ENCODE data around the gene OR5B21.

The OR5B21 gene

DNA sequence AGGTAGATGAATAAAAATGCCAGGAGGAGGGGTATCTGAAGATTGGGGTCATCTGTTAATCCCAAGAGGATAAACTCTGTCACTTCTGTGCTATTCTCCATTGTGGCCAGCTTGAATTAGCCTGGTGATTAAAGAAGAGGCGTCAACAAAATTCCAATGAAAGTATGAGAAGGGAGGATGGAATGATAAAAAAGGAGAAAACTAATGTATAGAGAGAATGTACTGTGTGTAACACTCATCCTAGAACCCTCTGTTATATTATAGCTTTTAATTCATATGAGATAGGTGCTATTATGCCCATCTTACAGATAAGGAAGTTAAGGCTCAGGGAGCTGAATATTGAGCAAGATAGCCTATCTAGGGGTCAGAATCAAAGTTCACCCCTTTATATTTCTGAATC lies at the start of gene OR5B21:
OR5B21 (minus strand) TSS at position 101 of the 400 bp plus-strand sequence; CDS start at position 101, 0 bp downstream.
- DNase-seq (ENCODE audit: extremely low spot score) = no peak
- CTCF ChIA-PET = interaction anchor here (1.3 kb wide), 1 partner anchor 16 kb away, joined by 4 read pairs; no protein-coding TSS in a partner anchor
- POLR2A ChIA-PET = no interaction called here
- TF ChIP-seq FOXK2 (IDR thresholded peaks at IDR 0.05) (no peak), ARNT (IDR thresholded peaks at IDR 0.05) (no peak), HDGF (IDR thresholded peaks at IDR 0.05; ENCODE audit: borderline replicate concordance) (no peak), SP1 (IDR thresholded peaks at IDR 0.05) (no peak), ELF4 (IDR thresholded peaks at IDR 0.05) (no peak), TARDBP (IDR thresholded peaks at IDR 0.05) (no peak), ZNF384 (IDR thresholded peaks at IDR 0.05) (no peak), BHLHE40 (IDR thresholded peaks at IDR 0.05; ENCODE audit: borderline replicate concordance) (no peak), FOXM1 (IDR thresholded peaks at IDR 0.05; ENCODE audit: borderline replicate concordance) (no peak), NFRKB (IDR thresholded peaks at IDR 0.05) (no peak), LEF1 (IDR thresholded peaks at IDR 0.05; ENCODE audit: borderline replicate concordance) (no peak), SUZ12 (IDR thresholded peaks at IDR 0.05) (no peak), L3MBTL2 (conservative IDR thresholded peaks at IDR 0.05) (no peak), FOXA1 (IDR thresholded peaks at IDR 0.05) (no peak), CTBP1 (IDR thresholded peaks at IDR 0.05; ENCODE audit: borderline replicate concordance) (no peak)
- TF ChIP-seq, protein P1, sequence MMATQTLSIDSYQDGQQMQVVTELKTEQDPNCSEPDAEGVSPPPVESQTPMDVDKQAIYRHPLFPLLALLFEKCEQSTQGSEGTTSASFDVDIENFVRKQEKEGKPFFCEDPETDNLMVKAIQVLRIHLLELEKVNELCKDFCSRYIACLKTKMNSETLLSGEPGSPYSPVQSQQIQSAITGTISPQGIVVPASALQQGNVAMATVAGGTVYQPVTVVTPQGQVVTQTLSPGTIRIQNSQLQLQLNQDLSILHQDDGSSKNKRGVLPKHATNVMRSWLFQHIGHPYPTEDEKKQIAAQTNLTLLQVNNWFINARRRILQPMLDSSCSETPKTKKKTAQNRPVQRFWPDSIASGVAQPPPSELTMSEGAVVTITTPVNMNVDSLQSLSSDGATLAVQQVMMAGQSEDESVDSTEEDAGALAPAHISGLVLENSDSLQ (IDR thresholded peaks at IDR 0.05) = no peak

DNA sequence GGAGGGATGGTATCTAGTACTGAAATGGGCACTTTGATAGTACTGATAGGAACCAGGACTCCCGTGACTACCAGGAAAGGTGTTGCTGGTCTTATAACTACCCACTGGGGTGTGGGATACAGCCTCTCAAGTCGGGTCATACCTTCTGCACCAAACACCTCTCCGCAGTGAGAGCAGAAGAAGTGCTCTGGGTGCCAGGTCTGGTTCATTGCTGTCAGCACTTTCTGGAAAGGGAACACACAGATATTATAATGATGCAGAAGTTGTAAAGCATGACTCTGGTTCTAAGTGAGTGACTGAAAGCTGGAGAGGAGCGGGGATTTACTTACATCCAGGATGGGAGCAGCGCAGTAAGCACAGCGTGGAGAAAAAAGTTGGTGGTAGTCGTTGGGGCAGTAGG lies 41.7 kb upstream of the OR5B21 start:
- ChIA-PET POLR2A (no interaction called here), CTCF (no interaction called here)
- DNase-seq (ENCODE audit: extremely low spot score) = no peak
- no peak for TF ChIP-seq SP1 (IDR thresholded peaks at IDR 0.05)
- TF ChIP-seq NFRKB (IDR thresholded peaks at IDR 0.05) = no peak
- TF ChIP-seq FOXK2 (IDR thresholded peaks at IDR 0.05) = no peak
- no peak for TF ChIP-seq ZNF384 (IDR thresholded peaks at IDR 0.05)
- no peak for TF ChIP-seq SUZ12 (IDR thresholded peaks at IDR 0.05)
- no peak for TF ChIP-seq L3MBTL2 (conservative IDR thresholded peaks at IDR 0.05)
- TF ChIP-seq FOXM1 (IDR thresholded peaks at IDR 0.05; ENCODE audit: borderline replicate concordance) = no peak
- no peak for TF ChIP-seq TARDBP (IDR thresholded peaks at IDR 0.05)
- TF ChIP-seq ARNT (IDR thresholded peaks at IDR 0.05) = no peak
- no peak for TF ChIP-seq BHLHE40 (IDR thresholded peaks at IDR 0.05; ENCODE audit: borderline replicate concordance)

DNA sequence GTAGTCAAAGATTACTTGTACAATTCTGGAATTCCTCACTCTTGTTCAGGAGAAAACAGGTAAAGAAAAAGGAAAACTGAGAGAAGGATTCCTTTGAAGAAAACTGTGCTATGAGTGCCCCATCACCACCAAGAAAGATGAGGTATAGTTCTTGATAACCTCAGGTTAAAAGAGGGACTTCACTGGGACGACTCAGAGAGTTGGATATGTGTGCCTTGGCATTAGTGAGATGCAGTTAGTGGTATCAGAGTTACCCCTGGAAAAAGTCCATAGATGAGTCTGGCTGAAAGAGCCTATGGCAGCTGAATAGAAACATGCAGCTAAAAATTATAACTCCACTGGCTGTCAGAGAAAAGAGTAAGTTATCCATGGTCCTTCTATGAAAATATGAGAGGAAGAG lies 38.9 kb upstream of the OR5B21 start:
- no peak for TF ChIP-seq SUZ12 (IDR thresholded peaks at IDR 0.05)
- TF ChIP-seq CTBP1 (IDR thresholded peaks at IDR 0.05; ENCODE audit: borderline replicate concordance) = no peak
- no peak for TF ChIP-seq NFRKB (IDR thresholded peaks at IDR 0.05)
- no peak for TF ChIP-seq FOXM1 (IDR thresholded peaks at IDR 0.05; ENCODE audit: borderline replicate concordance)
- no peak for TF ChIP-seq ARNT (IDR thresholded peaks at IDR 0.05)
- TF ChIP-seq, protein P1 (IDR thresholded peaks at IDR 0.05) = no peak
- TF ChIP-seq BHLHE40 (IDR thresholded peaks at IDR 0.05; ENCODE audit: borderline replicate concordance) = no peak
- TF ChIP-seq LEF1 (IDR thresholded peaks at IDR 0.05; ENCODE audit: borderline replicate concordance) = no peak
- no peak for TF ChIP-seq ELF4 (IDR thresholded peaks at IDR 0.05)
- no peak for TF ChIP-seq TARDBP (IDR thresholded peaks at IDR 0.05)
- no peak for TF ChIP-seq FOXK2 (IDR thresholded peaks at IDR 0.05)
- no peak for TF ChIP-seq ZNF384 (IDR thresholded peaks at IDR 0.05)
- TF ChIP-seq FOXA1 (IDR thresholded peaks at IDR 0.05) = no peak
- no peak for TF ChIP-seq SP1 (IDR thresholded peaks at IDR 0.05)
- TF ChIP-seq L3MBTL2 (conservative IDR thresholded peaks at IDR 0.05) = no peak
- no peak for TF ChIP-seq HDGF (IDR thresholded peaks at IDR 0.05; ENCODE audit: borderline replicate concordance)
- DNase-seq (ENCODE audit: extremely low spot score) = no peak
- ChIA-PET CTCF (no interaction called here), POLR2A (no interaction called here)

DNA sequence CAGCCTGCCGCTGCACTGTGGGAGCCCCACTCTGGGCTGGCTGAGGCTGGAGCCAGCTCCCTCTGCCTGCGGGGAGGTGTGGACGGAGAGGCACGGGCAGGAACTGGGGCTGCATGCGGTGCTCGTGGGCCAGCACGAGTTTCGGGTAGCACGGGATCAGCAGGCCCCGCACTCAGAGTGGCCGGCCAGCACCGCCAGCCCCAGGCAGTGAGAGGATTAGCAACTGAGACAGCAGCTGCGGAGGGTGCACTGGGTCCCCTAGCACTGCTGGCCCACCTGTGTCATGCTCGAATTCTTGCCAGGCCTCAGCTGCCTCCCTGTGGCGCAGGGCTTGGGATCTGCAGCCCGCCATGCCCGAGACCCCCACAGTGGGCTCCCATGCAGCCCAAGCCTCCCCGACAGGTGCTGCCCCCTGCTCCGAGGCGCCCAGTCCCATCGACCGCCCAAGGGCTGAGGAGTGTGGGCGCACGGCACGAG lies 24.0 kb upstream of the OR5B21 start:
- TF ChIP-seq SUZ12 (IDR thresholded peaks at IDR 0.05) (no peak), FOXK2 (IDR thresholded peaks at IDR 0.05) (no peak), ARNT (IDR thresholded peaks at IDR 0.05) (no peak), SP1 (IDR thresholded peaks at IDR 0.05) (no peak), NFRKB (IDR thresholded peaks at IDR 0.05) (no peak), FOXA1 (IDR thresholded peaks at IDR 0.05) (no peak), TARDBP (IDR thresholded peaks at IDR 0.05) (no peak), CTBP1 (IDR thresholded peaks at IDR 0.05; ENCODE audit: borderline replicate concordance) (no peak), LEF1 (IDR thresholded peaks at IDR 0.05; ENCODE audit: borderline replicate concordance) (no peak), L3MBTL2 (conservative IDR thresholded peaks at IDR 0.05) (no peak), ELF4 (IDR thresholded peaks at IDR 0.05) (no peak), FOXM1 (IDR thresholded peaks at IDR 0.05; ENCODE audit: borderline replicate concordance) (no peak), ZNF384 (IDR thresholded peaks at IDR 0.05) (no peak), HDGF (IDR thresholded peaks at IDR 0.05; ENCODE audit: borderline replicate concordance) (no peak), BHLHE40 (IDR thresholded peaks at IDR 0.05; ENCODE audit: borderline replicate concordance) (no peak)
- TF ChIP-seq, protein P1 (IDR thresholded peaks at IDR 0.05) = no peak
- ChIA-PET POLR2A (no interaction called here), CTCF (no interaction called here)
- no peak for DNase-seq (ENCODE audit: extremely low spot score)

DNA sequence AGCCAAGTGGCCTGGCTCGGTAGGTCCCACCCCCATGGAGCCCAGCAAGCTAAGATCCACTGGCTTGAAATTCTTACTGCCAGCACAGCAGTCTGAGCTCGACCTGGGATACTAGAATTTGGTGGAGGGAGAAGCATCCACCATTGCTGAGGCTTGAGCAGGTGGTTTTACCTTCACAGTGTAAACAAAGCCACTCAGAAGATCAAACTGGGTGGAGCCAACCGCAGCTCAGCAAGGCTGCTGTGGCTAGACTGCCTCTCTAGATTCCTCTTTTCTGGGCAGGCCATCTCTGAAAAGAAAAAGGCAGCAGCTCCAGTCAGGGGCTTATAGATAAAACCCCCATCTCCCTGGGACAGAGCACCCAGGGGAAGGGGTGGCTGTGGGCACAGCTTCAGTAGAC lies 22.3 kb upstream of the OR5B21 start:
- POLR2A ChIA-PET = no interaction called here
- no peak for TF ChIP-seq SUZ12 (IDR thresholded peaks at IDR 0.05)
- TF ChIP-seq L3MBTL2 (conservative IDR thresholded peaks at IDR 0.05) = no peak
- TF ChIP-seq TARDBP (IDR thresholded peaks at IDR 0.05) = no peak
- TF ChIP-seq ELF4 (IDR thresholded peaks at IDR 0.05) = no peak
- DNase-seq (ENCODE audit: extremely low spot score) = no peak
- CTCF ChIA-PET = no interaction called here

DNA sequence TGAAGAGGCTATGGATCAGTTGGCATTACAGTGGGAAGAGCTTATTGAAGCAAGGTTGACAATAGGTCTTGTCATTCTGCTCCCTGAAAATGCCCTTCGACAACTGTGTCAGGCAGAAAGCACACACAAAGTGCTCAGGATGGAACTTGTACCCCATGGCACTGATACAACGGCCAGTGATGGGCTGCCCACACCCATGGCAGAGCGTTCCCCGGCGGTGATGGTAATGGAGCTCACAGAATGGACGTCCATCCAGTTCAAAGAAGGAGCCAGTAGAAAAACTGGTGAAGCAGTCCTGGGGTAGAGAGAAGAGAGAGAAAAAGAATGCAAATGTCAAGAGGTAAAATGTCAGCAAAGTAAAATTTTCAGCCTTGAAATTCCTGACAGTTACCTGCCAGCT lies 19.5 kb upstream of the OR5B21 start:
- no peak for DNase-seq (ENCODE audit: extremely low spot score)
- ChIA-PET POLR2A (no interaction called here), CTCF (no interaction called here)
- TF ChIP-seq LEF1 (IDR thresholded peaks at IDR 0.05; ENCODE audit: borderline replicate concordance) (no peak), HDGF (IDR thresholded peaks at IDR 0.05; ENCODE audit: borderline replicate concordance) (no peak), L3MBTL2 (conservative IDR thresholded peaks at IDR 0.05) (no peak), ELF4 (IDR thresholded peaks at IDR 0.05) (no peak), FOXK2 (IDR thresholded peaks at IDR 0.05) (no peak), FOXA1 (IDR thresholded peaks at IDR 0.05) (no peak), FOXM1 (IDR thresholded peaks at IDR 0.05; ENCODE audit: borderline replicate concordance) (no peak), TARDBP (IDR thresholded peaks at IDR 0.05) (no peak), BHLHE40 (IDR thresholded peaks at IDR 0.05; ENCODE audit: borderline replicate concordance) (no peak)
- TF ChIP-seq, protein P1 (IDR thresholded peaks at IDR 0.05) = no peak

Data from HEK293T (cell line).